Psoas muscle (tissue), 8 donors: ENCODE measurements around the gene ELFN1. TPM values are rescaled to one million over a fixed set of nuclear protein-coding genes. Genes with fewer than 3 reads are reported as not detected.

Source experiments
- ATAC-seq, 4 donors: fragments of 200-7000 bp; cut with Tn5 transposase; one replicate each; pipeline ENCODE4 v1.9.1; 2020; ENCODE audit warnings: moderate library complexity in 3 of 4, mild to moderate bottlenecking in 2 of 4
- DNase-seq, 2 donors: peaks; one replicate each; pipeline ENCODE4 v3.0.0-alpha.2; 2020
- H3K27ac ChIP-seq: fragments of 200-600 bp; one replicate; pipeline ENCODE4 v1.8.0; 2022
- H3K27me3 ChIP-seq, 3 donors: fragments of 200-600 bp in 1 of 3; one replicate each; pipeline versions ENCODE4 v1.6.1 to v1.8.0; 2013 to 2022; ENCODE audit warnings: low read length in 2 of 3, mild to moderate bottlenecking in 2 of 3, moderate library complexity in 1 of 3; ENCODE audit not compliant: insufficient read depth in 3 of 3
- H3K36me3 ChIP-seq, 2 donors: fragments of 200-600 bp in 1 of 2; one replicate each; pipeline versions ENCODE4 v1.6.1 to v1.8.0; 2013 to 2022; ENCODE audit warnings: low read depth in 1 of 2, mild to moderate bottlenecking in 1 of 2, moderate library complexity in 1 of 2; ENCODE audit not compliant: insufficient read depth in 1 of 2
- H3K4me1 ChIP-seq: fragments of 200-600 bp; one replicate; pipeline ENCODE4 v1.8.0; 2022
- H3K4me3 ChIP-seq: fragments of 200-600 bp; one replicate; pipeline ENCODE4 v1.8.0; 2022; ENCODE audit warnings: mild to moderate bottlenecking
- H3K9me3 ChIP-seq: fragments of 200-600 bp; one replicate; pipeline ENCODE4 v1.8.0; 2022
- WGBS, 3 donors: extraction: QIAGEN DNeasy Blood & Tissue Kit; methylation state at CpG; one replicate each; pipeline versions ENCODE4 v1.1.6 to v1.1.7; 2013; 5-methylcytosine and 5-hydroxymethylcytosine counted together
- intact Hi-C, 2 donors: fragments of 100-400 bp; cut with DNase I; formaldehyde crosslinking; loops; one replicate each; pipeline versions ENCODE4 v1.11.0 to v1.14.2; 2022
- polyA plus RNA-seq, 3 donors: library from polyadenylated mRNA; stranded (reverse); fragments of 200-250 nt; gene quantifications; one replicate each; pipeline ENCODE4 v1.2.3, GENCODE V29; 2013
- total RNA-seq, 4 donors: library from RNA; stranded (reverse); fragmentation: NEBNext Ultra II Directional in 2 of 4; extraction: Animal tissue kit (Norgen Biotek cat#: 25700) in 2 of 4; gene quantifications; one replicate each; pipeline versions ENCODE4 v1.2.1 to v1.2.4, GENCODE V29; 2021 to 2023
- TF ChIP-seq, protein P1 (sequence below): fragments of 200-600 bp; IDR thresholded peaks from one replicate; pipeline ENCODE4 v1.8.0; 2022; ENCODE audit warnings: antibody characterized with exemption
- donor health status: healthy with polysubstance abuse.
- donor health status: DM: no; HTN: no; CAD: no; lungs with moderate emphysema.
- donor health status: Bipolar disorder and iron deficiency.
- donor health status: healthy.
- donor health status: DM: yes; HTN: yes; CAD: no.
- donor health status: DM: no; HTN: no; CAD: no.
- donor health status: DM: no; HTN: no; CAD: no.
- donor health status: DM: yes; HTN: yes; CAD: no.

The ELFN1 gene
- total and polyA plus RNA-seq, 7 donors = 0.11 to 0.87 (median 0.64) TPM

DNA sequence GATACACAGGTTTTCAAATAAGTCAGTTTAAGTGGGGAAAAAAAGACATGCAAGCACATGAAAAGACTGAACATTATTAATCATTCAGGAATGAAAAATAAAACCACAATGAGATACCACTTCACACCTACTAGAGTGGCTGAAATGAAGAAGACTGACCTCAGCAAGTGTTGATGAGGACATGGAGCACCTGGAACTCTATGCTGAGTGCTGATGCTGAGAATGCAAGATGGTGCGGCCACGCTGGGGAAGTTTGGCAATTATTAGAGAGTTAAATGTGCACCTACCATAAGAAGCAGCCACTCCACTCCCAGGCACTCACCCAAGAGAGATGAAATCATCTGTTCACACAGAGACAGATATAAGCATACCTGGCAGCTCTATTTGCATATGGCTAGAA is 32.9 kb upstream of the ELFN1 start:
- Histone ChIP-seq H3K36me3 (no peaks in the 10 kb centered on the region), H3K27me3 (no peaks in the 10 kb centered on the region), H3K9me3 (no peaks in the 10 kb centered on the region), H3K4me3 (no peak overlapping the region), H3K4me1 (peaks cover 11% of the 10 kb centered on the region), H3K27ac (no peak overlapping the region)
- TF ChIP-seq, protein P1, sequence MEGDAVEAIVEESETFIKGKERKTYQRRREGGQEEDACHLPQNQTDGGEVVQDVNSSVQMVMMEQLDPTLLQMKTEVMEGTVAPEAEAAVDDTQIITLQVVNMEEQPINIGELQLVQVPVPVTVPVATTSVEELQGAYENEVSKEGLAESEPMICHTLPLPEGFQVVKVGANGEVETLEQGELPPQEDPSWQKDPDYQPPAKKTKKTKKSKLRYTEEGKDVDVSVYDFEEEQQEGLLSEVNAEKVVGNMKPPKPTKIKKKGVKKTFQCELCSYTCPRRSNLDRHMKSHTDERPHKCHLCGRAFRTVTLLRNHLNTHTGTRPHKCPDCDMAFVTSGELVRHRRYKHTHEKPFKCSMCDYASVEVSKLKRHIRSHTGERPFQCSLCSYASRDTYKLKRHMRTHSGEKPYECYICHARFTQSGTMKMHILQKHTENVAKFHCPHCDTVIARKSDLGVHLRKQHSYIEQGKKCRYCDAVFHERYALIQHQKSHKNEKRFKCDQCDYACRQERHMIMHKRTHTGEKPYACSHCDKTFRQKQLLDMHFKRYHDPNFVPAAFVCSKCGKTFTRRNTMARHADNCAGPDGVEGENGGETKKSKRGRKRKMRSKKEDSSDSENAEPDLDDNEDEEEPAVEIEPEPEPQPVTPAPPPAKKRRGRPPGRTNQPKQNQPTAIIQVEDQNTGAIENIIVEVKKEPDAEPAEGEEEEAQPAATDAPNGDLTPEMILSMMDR = no peak
- DNase-seq (no peak), ATAC-seq (no peak)
- intact Hi-C loops = no loop called here
- 88 to 98% (median 90%) methylated on average over 2 of the region's 2 CpGs for whole genome bisulfite sequencing, 3 donors

DNA sequence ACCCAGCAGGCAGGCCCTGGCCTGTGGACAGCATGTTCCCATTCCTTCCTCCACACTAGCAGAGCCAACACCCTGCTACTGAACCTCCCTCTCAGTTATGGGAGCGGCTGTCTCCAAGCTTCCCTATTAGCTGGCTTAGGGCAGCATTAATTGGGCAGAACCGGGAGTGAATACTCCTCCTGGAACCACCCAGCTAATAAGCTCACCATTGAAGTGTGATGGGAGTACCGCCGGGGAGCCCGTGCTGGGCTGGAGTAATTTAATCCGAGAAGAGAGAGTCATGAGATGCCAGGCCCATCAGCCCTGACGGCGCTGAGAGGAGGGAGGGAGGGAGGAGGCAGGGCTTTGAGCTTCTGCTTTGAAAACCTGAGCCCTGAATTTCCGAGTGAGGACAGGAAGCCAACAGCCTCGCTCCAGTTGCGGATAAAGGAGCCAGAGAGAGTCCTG is 31.8 kb upstream of the ELFN1 start:
- ATAC-seq (peak; percentile 76 to 94 (median 91)), DNase-seq (peak in 1 of 2 donors; percentile 80)
- peak overlapping the region; percentile 77 for H3K27ac ChIP-seq
- TF ChIP-seq, protein P1 = no peak
- intact Hi-C loops = no loop called here
- 5 to 11% (median 10%) methylated on average over 11 of the region's 11 CpGs for WGBS, 3 donors
- no peak overlapping the region for H3K4me3 ChIP-seq
- peaks cover 11% of the 10 kb centered on the region for H3K4me1 ChIP-seq
- peaks cover 0 to 2% (median 0%) of the 10 kb centered on the region in 3 donors for H3K27me3 ChIP-seq
- no peaks in the 10 kb centered on the region for H3K36me3 ChIP-seq
- H3K9me3 ChIP-seq = no peaks in the 10 kb centered on the region

DNA sequence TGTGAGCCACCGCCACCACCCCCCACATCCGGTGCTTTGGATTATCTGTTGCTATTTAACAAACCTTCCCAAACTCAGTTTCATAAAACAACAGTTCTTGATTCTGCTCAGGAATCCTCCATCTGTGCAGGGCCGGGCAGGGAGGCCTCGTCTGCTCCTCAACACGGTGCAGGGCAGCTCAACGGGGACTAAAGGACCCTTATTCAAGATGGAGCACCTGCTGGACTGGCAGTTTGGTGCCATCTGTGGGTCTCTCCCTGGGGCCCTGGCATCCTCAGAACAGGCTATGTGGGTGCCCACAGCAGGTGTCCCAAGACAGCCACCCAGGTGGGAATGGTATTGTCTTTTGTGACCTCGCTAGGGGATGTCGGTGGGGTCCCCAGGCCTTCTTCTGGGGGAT is 31.0 kb upstream of the ELFN1 start:
- peaks cover 11% of the 10 kb centered on the region for H3K4me1 ChIP-seq
- 83 to 86% (median 84%) methylated on average over 8 of the region's 8 CpGs for WGBS, 3 donors
- H3K4me3 ChIP-seq = no peak overlapping the region
- H3K9me3 ChIP-seq = no peaks in the 10 kb centered on the region
- H3K27me3 ChIP-seq = peaks cover 0 to 3% (median 0%) of the 10 kb centered on the region in 3 donors
- H3K36me3 ChIP-seq = no peaks in the 10 kb centered on the region
- intact Hi-C loops = no loop called here
- ATAC-seq = no peak
- TF ChIP-seq, protein P1 = no peak
- no peak for DNase-seq
- H3K27ac ChIP-seq = peak overlapping the region; percentile 77

DNA sequence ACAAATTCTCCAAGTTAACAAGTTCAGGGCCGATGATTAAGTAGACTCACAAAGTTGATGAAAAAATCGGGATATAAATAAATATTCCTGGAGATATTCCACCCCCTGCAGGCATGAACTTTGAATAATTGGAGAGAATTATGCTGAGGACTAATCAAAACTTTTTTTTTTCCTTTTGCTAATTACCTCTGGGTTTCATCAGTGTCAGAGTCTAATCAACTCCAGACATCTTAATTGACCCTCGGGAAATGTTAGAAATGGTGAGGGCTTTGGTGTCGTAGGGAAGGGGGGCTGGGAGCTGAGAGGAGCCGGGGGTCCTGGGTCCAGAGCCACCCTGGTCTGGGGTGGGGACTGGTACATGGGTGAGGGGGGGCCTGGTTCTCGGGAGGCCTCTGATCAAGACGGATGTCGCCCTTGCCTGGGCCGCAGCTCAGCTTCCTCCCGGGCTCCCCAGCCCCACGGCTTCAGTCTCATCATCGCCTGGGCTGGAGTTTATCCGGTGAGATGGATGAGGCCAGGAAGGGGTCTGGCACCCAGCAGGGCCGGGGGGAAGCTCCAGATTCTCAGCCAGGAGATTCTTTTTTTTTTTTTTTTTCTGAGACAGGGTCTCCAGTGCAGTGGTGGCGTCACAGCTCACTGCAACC is 30.4 kb upstream of the ELFN1 start:
- peaks cover 0 to 3% (median 0%) of the 10 kb centered on the region in 3 donors for H3K27me3 ChIP-seq
- no peak overlapping the region for H3K4me3 ChIP-seq
- intact Hi-C loops = no loop called here
- no peaks in the 10 kb centered on the region for H3K36me3 ChIP-seq
- no peak overlapping the region for H3K27ac ChIP-seq
- 70 to 72% (median 71%) methylated on average over 15 of the region's 15 CpGs for WGBS, 3 donors
- peaks cover 11% of the 10 kb centered on the region for H3K4me1 ChIP-seq
- TF ChIP-seq, protein P1 = no peak
- H3K9me3 ChIP-seq = no peaks in the 10 kb centered on the region
- no peak for DNase-seq
- no peak for ATAC-seq
